ENCODE results near the gene PDE2A.

The PDE2A gene

DNA sequence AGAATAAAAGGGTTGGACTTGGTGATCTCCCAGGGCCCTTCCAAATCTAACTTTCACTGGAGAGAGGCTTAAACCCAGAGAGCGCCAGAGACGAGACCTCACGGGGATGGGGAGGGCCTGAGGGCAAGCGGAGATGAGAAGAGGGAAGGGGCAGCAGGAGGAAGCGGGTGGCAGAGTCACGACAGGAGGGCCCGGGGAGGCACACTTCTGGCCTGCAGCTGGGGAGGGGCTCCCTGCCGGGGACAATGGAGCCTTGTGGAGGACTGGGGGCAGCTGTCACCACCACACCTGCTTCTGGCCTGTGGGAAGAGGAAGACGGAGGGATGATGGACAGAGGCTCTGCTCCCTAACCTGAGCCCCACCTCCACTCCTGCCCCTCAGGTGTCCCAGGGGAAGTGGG, 40.2 kb downstream of the PDE2A start:
- no peak for DNase-seq

- no peak for DNase-seq
Observed at GRCh38 chr11:72633068-72633467, 41.2 kb downstream of the PDE2A start.

GRCh38 chr11:72631806-72632731, 42.2 kb downstream of the PDE2A start:
- no peak for DNase-seq

DNA sequence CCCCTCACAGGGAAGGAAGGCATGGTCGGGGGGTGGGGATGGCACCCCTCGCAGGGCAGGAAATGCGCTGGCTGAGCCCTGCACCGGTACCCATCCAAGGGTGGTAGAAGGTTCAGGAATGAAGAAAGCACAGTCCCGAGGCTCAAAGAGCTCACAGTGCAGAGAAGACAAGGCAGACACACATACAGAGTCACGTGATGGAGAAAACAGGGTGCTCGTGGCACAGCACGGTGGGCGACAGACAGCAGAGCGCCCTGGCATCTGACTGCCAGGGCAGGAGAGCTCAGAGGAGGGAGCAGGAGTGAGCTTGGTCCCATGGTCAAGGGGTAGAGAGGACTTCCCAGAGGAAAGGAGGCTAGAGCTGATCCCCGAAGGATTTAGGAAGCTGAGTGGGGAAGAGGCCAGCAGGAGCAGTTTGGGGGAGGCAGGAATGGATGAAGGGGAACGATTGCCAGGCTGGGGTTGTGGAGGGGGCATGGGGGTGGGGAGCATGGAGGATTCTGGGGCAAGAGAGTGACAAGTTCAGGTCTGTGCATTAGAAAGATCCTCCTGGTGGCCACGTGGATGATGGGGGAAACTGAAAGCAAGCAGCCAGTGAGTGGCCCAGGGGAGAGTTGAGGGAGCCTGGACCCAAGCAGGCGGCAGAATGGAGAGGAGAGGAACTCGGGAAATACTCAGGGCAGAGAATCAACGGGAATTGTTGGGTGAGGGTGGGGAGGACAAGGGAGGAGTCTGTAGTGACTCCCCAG, 43.9 kb downstream of the PDE2A start:
- DNase-seq, result no peak

- DNase-seq, result no peak
Observed at GRCh38 chr11:72629266-72629665, 45.0 kb downstream of the PDE2A start.

DNA sequence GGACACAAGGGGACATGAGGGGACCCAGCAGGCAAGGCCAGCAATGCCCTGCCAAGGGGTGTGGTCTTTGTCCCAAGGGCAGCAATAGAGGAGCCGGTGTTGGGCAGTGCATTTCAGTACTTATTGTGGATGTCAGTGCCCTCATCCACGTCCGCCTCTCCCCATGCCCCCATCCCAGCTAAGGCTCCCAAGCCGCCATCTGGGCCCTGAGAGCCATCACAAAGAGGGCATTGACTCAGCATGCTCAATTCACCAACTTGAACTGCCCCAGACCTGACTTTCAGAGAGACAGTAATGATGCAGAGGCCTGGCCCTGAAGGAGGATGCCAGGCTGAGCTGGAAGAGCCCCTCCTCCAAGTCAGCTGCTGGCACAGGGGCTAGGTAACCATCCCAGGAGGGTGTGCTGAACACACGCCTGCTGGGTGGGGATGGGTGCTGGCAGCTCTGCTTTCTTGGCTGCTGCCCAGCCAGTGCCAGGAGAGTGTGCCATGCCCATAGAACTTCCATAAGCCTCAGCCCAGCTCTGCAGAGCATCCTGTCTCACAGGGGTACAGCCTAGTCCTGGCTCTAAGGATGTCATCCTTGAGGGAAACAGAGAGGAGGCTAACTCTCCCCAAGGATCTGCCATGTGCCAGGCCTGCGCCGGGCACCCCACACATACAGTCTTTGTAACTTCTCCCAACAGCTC, 46.5 kb downstream of the PDE2A start:
- DNase-seq, result no peak

DNA sequence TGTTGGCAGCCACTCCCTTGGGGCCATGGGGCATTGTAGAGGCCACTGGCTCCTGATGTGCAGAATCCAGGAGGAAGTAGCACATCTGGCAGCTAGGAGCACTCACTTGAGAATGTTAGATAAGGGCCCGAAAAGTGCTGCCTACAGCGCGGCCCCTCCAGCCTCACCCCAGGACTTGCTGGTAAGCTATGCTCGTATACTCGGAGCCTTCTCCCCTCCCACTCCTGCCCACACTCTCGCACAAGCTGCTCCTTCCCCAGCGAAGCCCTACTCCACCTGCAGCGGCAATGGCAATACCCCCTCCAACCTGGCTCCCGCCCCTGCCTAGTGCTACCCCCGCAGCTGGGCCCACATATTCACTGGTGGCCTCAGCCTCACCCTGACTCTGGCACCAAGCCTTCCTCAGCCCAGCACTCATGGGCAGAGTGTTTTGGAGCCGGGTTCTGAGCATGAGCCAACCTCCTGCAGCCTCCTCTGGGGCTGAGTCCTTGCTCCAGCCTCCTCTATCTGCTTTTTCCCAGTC, 47.7 kb downstream of the PDE2A start:
- DNase-seq, result no peak

- no peak for DNase-seq
Observed at GRCh38 chr11:72625691-72626413, 48.4 kb downstream of the PDE2A start.

- DNase-seq, result no peak
Observed at GRCh38 chr11:72624496-72625201, 49.6 kb downstream of the PDE2A start.

DNA sequence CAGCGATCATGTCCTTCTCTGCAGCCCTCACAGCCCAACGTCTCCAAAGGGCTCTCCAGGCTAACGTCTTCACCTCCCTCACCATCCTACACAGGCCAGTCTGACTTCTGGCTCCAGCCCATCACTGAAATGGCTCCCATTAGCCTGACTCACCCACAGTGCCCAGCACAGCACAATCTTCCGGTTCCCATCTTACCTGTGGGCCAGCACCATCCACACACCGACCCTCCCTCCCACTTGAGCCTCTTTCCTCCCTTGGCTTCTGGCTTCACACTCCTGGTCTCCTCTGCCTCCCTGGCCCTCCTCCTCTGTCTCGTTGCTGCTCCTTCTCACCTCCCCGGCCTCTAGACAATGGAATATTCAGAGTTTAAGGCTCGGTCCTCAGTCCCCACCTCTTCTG, 51.2 kb downstream of the PDE2A start:
- DNase-seq, result no peak

DNA sequence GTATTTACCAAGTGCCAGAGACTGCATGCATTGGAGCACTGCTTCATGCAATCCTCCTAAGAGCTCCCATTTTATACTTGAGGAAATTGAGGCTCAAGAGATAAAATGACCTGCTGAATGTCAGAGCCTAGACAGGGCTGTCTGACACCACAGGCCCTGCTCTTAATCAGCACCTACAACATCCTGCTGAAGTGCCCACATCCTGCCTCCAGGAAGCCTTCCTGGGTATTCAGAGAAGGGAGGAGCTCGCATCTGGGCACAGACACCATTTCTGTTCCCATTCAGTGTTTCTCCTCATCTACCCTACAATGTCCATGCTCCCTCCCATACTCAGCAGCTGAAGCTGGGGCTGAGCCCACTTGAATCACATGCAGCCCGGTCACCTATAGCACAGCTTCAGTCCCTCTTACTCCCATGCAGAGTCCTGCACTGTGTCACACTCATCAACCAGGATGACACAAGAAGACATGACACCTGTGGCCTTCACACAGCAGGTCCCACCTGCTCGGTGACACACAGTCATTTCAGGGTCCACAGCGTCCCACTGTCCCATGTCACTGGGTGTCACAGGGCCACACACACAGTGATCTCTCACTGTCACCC, 53.1 kb downstream of the PDE2A start:
- DNase-seq, result no peak

DNA sequence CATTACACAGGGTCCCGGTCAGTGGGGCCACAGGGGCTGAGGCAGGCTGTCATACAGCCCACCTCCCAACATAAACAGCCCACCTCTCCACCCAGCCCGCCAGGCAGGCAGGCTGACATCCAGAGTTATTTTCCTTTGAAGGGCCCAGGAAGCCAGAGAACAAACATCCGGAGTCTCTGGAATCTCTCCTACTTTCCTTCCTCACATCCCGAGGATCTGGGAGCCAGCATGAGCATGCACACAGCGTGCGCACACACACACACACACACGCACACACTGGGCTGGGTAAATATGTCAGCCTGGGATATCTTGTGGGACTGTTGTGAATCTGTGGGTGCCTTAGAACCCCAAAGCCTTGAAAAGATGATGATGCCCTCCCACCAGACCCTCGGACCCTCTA, 55.4 kb downstream of the PDE2A start:
- no peak for DNase-seq

- DNase-seq, result no peak
Observed at GRCh38 chr11:72617080-72617762, 57.0 kb downstream of the PDE2A start.

DNA sequence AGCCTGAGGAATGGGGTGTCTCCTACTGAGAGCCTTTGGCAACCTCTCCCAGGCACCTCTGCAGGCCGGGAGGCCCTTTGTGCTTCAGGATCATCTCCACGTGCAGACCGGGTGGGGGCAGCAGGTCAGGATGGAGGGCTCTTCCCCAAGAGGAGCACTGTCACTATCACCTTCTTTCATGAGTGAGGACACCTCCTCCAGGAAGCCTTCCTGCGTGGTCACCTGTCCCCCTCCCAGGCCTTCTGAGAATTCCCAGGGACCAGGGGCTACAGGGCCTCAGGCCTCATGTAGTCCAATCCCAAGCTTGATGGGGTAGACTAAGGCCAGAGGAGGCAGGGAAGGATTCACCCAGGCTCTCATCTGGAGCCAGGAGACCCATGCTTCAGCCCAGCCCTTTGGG, 57.6 kb downstream of the PDE2A start:
- DNase-seq, result no peak

DNA sequence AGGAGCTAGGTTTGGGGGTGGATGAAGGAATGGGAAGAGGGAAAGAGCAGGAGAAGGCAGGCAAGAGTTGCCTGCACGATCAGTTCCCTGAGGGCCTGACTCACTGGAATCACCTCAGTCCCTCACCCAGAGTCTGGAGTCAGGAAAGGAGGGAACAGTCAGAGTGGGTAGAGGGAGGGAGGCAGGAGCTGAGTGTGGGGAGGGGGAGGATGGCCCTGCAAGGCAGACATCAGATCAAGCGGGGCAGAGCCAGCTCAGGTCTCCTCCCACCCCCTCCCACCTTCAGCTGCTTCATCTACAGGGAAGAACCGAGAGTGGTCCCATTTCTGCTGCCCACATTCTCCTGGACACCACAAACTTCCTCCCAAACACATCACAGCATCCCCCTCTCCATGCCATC, 58.9 kb downstream of the PDE2A start:
- DNase-seq, result no peak

DNA sequence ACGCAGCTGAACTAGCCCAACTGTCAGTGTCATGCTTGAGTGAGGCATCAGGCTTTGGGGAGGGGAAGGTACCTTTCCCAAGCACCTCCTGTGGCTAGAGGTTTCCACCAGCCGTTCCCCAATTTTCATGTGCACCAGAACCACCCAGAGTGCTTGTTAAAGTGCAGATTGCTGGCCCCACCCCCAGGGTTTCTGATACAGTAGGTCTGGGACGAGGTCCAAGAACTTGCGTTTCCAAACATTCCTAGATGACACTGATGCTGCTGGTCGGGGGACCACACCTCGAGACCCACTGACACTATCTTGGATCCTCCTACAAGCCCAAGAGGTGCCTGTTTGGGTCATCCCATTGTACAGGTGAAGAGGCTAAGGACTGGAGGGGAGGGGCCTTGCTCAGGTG, 59.8 kb downstream of the PDE2A start:
- no peak for DNase-seq

GRCh38 chr11:72613977-72614376, 60.2 kb downstream of the PDE2A start:
- DNase-seq, result no peak

- DNase-seq, result no peak
Observed at GRCh38 chr11:72613450-72613849, 60.8 kb downstream of the PDE2A start.

DNA sequence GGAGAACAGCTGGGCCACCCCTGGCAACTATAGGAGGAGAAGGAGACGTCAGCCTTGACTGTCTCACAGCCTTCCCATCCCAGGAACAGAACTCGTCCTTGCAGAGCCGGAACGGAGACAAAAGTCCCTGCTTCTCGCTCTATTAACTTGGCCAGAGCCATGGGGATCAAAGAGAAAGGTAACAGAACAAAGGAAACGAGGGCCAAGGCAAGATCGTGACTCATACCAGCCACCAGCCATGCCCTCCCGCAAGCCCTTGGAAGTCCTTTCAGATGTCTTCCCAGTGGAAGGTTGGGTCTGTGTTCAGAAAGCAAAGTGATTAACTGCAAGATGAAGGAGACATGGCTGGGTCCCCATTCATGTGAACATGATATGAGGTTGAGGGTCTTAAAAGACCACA, 64.7 kb downstream of the PDE2A start:
- no peak for DNase-seq

GRCh38 chr11:72609045-72609444, 65.2 kb downstream of the PDE2A start:
- no peak for DNase-seq

GRCh38 chr11:72607496-72607895, 66.7 kb downstream of the PDE2A start:
- no peak for DNase-seq

All from SHP77 treated with DMSO at 0.1 percent for 48 hours (cell line).